OCI-LY7 (cell line): Measurements from ENCODE around the gene PLXNA4. TPM values are rescaled to one million over a fixed set of nuclear protein-coding genes. Genes with fewer than 3 reads are reported as not detected.

Source experiments
- BruUV-seq: library from RNA; stranded (reverse); fragments of 400-500 nt; replicated peaks from 2 replicates; lab custom pipeline; 2021; lab: Mats Ljungman, UMichigan
- CTCF ChIA-PET: fragments of 300-600 bp; sonication (Branson Sonifier 250); formaldehyde crosslinking; loops from one replicate; lab custom pipeline; 2022; ENCODE audit warnings: antibody characterized with exemption; ENCODE audit not compliant: unreplicated experiment; lab: Charles Lee
- POLR2A ChIA-PET: fragments of 300-600 bp; sonication (Branson Sonifier 250); formaldehyde crosslinking; loops from one replicate; lab custom pipeline; 2022; ENCODE audit warnings: antibody characterized with exemption; lab: Charles Lee
- DNase-seq: peaks from one replicate; pipeline ENCODE4 v3.0.0-alpha.2; 2015; ENCODE audit warnings: low spot score
- H2AFZ ChIP-seq: fragments of 200-600 bp; sonication (generic), shearing (Covaris generic); 2 replicates; pipeline ENCODE4 v1.6.1; 2014; ENCODE audit warnings: mild to moderate bottlenecking, antibody characterized with exemption, low read length, moderate library complexity
- H3K27ac ChIP-seq: fragments of 200-600 bp; sonication (generic); 2 replicates; pipeline ENCODE4 v1.5.1; 2014; ENCODE audit warnings: mixed run types, low read depth, mild to moderate bottlenecking, moderate library complexity, low read length, inconsistent platforms; ENCODE audit not compliant: poor library complexity, severe bottlenecking
- H3K36me3 ChIP-seq: fragments of 200-600 bp; sonication (generic); 2 replicates; pipeline ENCODE4 v1.6.1; 2014; ENCODE audit warnings: mild to moderate bottlenecking, antibody characterized with exemption, low read length, moderate library complexity, mixed read lengths; ENCODE audit not compliant: insufficient read depth
- H3K4me1 ChIP-seq: fragments of 200-600 bp; sonication (generic); 2 replicates; pipeline ENCODE4 v1.5.1; 2014; ENCODE audit warnings: mild to moderate bottlenecking, low read length; ENCODE audit not compliant: insufficient read depth, poor library complexity, severe bottlenecking
- H3K4me2 ChIP-seq: fragments of 200-600 bp; sonication (generic); 2 replicates; pipeline ENCODE4 v1.6.1; 2014; ENCODE audit warnings: mild to moderate bottlenecking, low read length
- H3K4me3 ChIP-seq: fragments of 200-600 bp; sonication (generic); 2 replicates; pipeline ENCODE4 v1.5.1; 2014; ENCODE audit warnings: mild to moderate bottlenecking, low read depth, low read length; ENCODE audit not compliant: poor library complexity, severe bottlenecking
- H3K79me2 ChIP-seq: fragments of 200-600 bp; sonication (generic); 2 replicates; pipeline ENCODE4 v1.6.1; 2016; ENCODE audit warnings: low read depth, mild to moderate bottlenecking, low read length, moderate library complexity, mixed read lengths; ENCODE audit not compliant: insufficient read depth
- H3K9me2 ChIP-seq: fragments of 200-600 bp; sonication (generic); 2 replicates; pipeline ENCODE4 v1.6.1; 2016; ENCODE audit warnings: mild to moderate bottlenecking, low read length, mixed read lengths; ENCODE audit not compliant: insufficient read depth
- H3K9me3 ChIP-seq: fragments of 200-600 bp; sonication (generic); 2 replicates; pipeline ENCODE4 v1.6.1; 2014; ENCODE audit warnings: mild to moderate bottlenecking, mixed run types, low read length, mixed read lengths
- H4K20me1 ChIP-seq: fragments of 200-600 bp; sonication (generic); 2 replicates; pipeline ENCODE4 v1.6.1; 2014; ENCODE audit warnings: mild to moderate bottlenecking, antibody characterized with exemption, low read length, moderate library complexity, mixed read lengths; ENCODE audit not compliant: insufficient read depth
- EZH2phosphoT487 ChIP-seq: fragments of 200-600 bp; sonication (generic); IDR thresholded peaks from 2 replicates; pipeline ENCODE4 v1.6.1; 2018; ENCODE audit warnings: low read depth, borderline replicate concordance, mild to moderate bottlenecking, mixed run types, antibody characterized with exemption, low read length, moderate library complexity, mixed read lengths
- intact Hi-C: fragments of 100-400 bp; cut with micrococcal nuclease; formaldehyde crosslinking; loops from one replicate; pipeline ENCODE4 v1.10.0; 2022; ENCODE audit not compliant: unreplicated experiment
- total RNA-seq, 2 experiments: library from RNA; depleted of rRNA in 1 of 2; stranded (reverse); fragments of >200 nt in 1 of 2; shearing (Covaris generic) in 1 of 2; gene quantifications; 2 replicates each; pipeline ENCODE4 v1.2.3, GENCODE V29; 2014 to 2022
- TF ChIP-seq, protein P1 (sequence below): fragments of 200-600 bp; sonication (generic); conservative IDR thresholded peaks from 2 replicates; pipeline ENCODE4 v1.5.1; 2014; ENCODE audit warnings: mild to moderate bottlenecking, antibody characterized with exemption, low read length, moderate library complexity, mixed read lengths

The PLXNA4 gene
- total RNA-seq, 2 experiments from 2014 or later: not detected

GRCh38 chr7:132345030-132345429 is 231.2 kb downstream of the PLXNA4 start:
- H3K27ac ChIP-seq: no peak overlapping the region
- POLR2A ChIA-PET: no interaction called here
- no peak overlapping the region for H3K4me2 ChIP-seq
- CTCF ChIA-PET: no interaction called here
- H3K9me2 ChIP-seq: no peaks in the 10 kb centered on the region
- no peaks in the 10 kb centered on the region for H3K36me3 ChIP-seq
- no peak overlapping the region for H3K4me3 ChIP-seq
- intact Hi-C loops: no loop called here
- no peak for DNase-seq
- H2AFZ ChIP-seq: no peak overlapping the region
- TF ChIP-seq, protein P1, sequence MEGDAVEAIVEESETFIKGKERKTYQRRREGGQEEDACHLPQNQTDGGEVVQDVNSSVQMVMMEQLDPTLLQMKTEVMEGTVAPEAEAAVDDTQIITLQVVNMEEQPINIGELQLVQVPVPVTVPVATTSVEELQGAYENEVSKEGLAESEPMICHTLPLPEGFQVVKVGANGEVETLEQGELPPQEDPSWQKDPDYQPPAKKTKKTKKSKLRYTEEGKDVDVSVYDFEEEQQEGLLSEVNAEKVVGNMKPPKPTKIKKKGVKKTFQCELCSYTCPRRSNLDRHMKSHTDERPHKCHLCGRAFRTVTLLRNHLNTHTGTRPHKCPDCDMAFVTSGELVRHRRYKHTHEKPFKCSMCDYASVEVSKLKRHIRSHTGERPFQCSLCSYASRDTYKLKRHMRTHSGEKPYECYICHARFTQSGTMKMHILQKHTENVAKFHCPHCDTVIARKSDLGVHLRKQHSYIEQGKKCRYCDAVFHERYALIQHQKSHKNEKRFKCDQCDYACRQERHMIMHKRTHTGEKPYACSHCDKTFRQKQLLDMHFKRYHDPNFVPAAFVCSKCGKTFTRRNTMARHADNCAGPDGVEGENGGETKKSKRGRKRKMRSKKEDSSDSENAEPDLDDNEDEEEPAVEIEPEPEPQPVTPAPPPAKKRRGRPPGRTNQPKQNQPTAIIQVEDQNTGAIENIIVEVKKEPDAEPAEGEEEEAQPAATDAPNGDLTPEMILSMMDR: no peak
- TF ChIP-seq EZH2phosphoT487: no peak
- no peaks in the 10 kb centered on the region for H3K9me3 ChIP-seq
- no TSS peak for BruUV-seq
- no peaks in the 10 kb centered on the region for H3K79me2 ChIP-seq
- no peaks in the 10 kb centered on the region for H4K20me1 ChIP-seq
- no peaks in the 10 kb centered on the region for H3K4me1 ChIP-seq

- no peaks in the 10 kb centered on the region for H3K9me2 ChIP-seq
- DNase-seq: no peak
- no peak overlapping the region for H3K4me2 ChIP-seq
- H3K4me1 ChIP-seq: no peaks in the 10 kb centered on the region
- H3K27ac ChIP-seq: no peak overlapping the region
- no peaks in the 10 kb centered on the region for H3K9me3 ChIP-seq
- BruUV-seq: no TSS peak
- POLR2A ChIA-PET: interaction anchor here (0.7 kb wide), 1 partner anchor 158 kb away, joined by 4 read pairs; no protein-coding TSS in a partner anchor
- no peak overlapping the region for H2AFZ ChIP-seq
- TF ChIP-seq, protein P1: no peak
- TF ChIP-seq EZH2phosphoT487: no peak
- intact Hi-C loops: no loop called here
- CTCF ChIA-PET: no interaction called here
- H4K20me1 ChIP-seq: no peaks in the 10 kb centered on the region
- H3K79me2 ChIP-seq: no peaks in the 10 kb centered on the region
- no peak overlapping the region for H3K4me3 ChIP-seq
- H3K36me3 ChIP-seq: no peaks in the 10 kb centered on the region
Measured at GRCh38 chr7:132343199-132343598, 233.1 kb downstream of the PLXNA4 start.

DNA sequence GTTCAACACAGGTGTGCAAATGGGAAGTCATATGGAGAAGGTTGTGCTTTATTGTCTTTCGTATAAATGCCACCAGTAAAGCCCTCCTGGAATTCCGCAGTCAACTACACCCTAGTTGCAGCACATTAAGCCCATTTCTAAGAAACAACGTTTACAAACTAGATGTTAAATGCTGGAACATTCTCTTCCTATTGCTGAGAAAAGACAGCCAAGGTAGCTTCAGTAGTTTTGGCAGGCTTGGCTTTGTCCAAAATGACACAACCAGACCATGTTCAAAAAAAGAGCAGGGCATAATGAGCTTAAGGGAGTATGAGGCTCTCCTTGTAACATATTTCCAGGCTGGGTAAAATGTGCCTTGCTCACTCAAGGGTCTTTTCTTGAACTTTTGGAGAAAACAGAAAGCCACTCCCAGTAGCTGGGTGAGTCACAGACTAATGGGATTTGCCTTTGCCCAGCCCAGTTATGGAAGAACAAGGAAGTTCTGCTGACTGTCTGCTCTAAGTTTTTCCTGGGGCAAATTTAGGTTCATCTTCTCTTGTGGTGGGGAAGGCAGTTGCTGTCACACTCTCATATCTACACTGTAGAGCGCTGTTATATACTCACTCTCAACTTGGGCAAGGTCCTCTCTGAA is 238.7 kb downstream of the PLXNA4 start:
- POLR2A ChIA-PET: no interaction called here
- Histone ChIP-seq H2AFZ (no peak overlapping the region), H3K4me1 (no peaks in the 10 kb centered on the region), H3K79me2 (no peaks in the 10 kb centered on the region), H3K36me3 (no peaks in the 10 kb centered on the region), H4K20me1 (no peaks in the 10 kb centered on the region), H3K9me3 (no peaks in the 10 kb centered on the region), H3K4me3 (no peak overlapping the region), H3K4me2 (no peak overlapping the region), H3K9me2 (no peaks in the 10 kb centered on the region), H3K27ac (no peak overlapping the region)
- intact Hi-C loops: no loop called here
- CTCF ChIA-PET: no interaction called here
- no TSS peak for BruUV-seq
- TF ChIP-seq, protein P1: no peak
- no peak for DNase-seq
